ENCODE measurements around the gene SLC4A1AP. TPM values are rescaled to one million over a fixed set of nuclear protein-coding genes. Genes with fewer than 3 reads are reported as not detected.
A peak's percentile ranks its signal among the peaks of the same experiment; 100 is the strongest.
"Not testable (repeated sequence)": the region's sequence is repeated elsewhere in the genome, so short reads cannot be mapped to it uniquely, and the experiment has no call there.

Gene SLC4A1AP
- total RNA-seq, 2 experiments from 2014 or later = 23.8 to 25.3 TPM

DNA sequence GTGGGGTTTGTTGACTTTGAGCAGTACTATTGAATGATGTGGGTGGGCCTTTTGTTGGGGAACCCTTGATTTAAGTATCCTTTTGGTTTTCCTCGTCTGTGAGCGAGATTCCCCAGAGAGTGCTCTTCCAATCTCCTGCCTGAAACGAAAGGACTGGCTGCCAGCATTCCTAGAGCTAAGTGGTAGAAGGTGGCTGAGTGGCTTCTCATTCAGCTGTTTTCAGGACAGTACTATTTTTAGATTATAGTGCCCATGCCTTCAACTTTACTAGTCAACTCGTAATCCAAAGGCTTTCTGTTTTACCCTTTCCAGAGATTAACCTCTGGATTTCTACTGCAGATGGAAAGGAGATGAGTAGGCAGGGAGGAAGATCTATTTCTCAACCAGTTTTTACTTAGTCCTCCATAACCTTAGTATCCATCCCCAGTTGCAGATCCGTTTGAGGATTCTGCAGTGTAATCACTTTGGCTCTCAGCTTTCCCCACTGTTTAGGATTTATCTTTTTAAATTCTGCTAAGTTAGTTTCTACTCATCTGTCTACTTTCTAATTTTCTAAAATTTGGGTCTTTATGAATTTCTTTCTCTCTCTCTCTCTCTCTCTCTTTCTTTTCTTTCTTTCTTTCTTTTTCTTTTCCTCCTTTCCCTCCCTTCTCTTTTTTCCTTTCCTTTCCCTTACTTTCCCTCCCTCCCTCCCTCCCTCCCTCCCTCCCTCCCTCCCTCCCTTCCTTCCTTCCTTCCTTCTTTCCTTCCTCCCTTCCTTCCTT is 9.2 kb downstream of the SLC4A1AP start:
- CTCF ChIA-PET = interaction anchor here (0.5 to 2.0 kb wide), 3 partner anchors 10 to 288 kb away, joined by 3 to 16 read pairs (median 3); no protein-coding TSS in a partner anchor

GRCh38 chr2:27680571-27680970 is 16.9 kb downstream of the SLC4A1AP start:
- DNase-seq (no peak), ATAC-seq (no peak)
- CTCF ChIA-PET = interaction anchor here (0.6 to 5.1 kb wide), 4 partner anchors 16 to 267 kb away, joined by 3 to 47 read pairs (median 16); partner anchors contain the start of genes SLC4A1AP and SUPT7L
- Mint-ChIP-seq H3K9me3 (ENCODE audit: low read depth) (no peaks in the 10 kb centered on the region), H3K27ac (no peak overlapping the region), H3K27me3 (no peaks in the 10 kb centered on the region), H3K4me1 (peaks cover 31% of the 10 kb centered on the region), H3K36me3 (ENCODE audit: low read depth) (peaks cover 38% of the 10 kb centered on the region), H3K4me3 (no peak overlapping the region)
- POLR2A ChIA-PET = interaction anchor here (0.6 kb wide), 1 partner anchor 51 kb away, joined by 3 read pairs; no protein-coding TSS in a partner anchor
- intact Hi-C loops (cut with DNase I, micrococcal nuclease) = no loop called here

More for the DNA sequence above, 9.2 kb downstream of the SLC4A1AP start:
- POLR2A ChIA-PET = no interaction called here
- no peak overlapping the region for H3K4me3 Mint-ChIP-seq
- no peaks in the 10 kb centered on the region for H3K27me3 Mint-ChIP-seq
- H3K36me3 Mint-ChIP-seq (ENCODE audit: low read depth) = peaks cover 33% of the 10 kb centered on the region
- DNase-seq = no peak
- peaks cover 11% of the 10 kb centered on the region for H3K4me1 Mint-ChIP-seq
- H3K9me3 Mint-ChIP-seq (ENCODE audit: low read depth) = no peaks in the 10 kb centered on the region
- no peak overlapping the region for H3K27ac Mint-ChIP-seq
- ATAC-seq = no peak
- intact Hi-C loops (cut with DNase I, micrococcal nuclease) = no loop called here

GRCh38 chr2:27681841-27682240 is 18.2 kb downstream of the SLC4A1AP start:
- H3K36me3 Mint-ChIP-seq (ENCODE audit: low read depth) = peaks cover 37% of the 10 kb centered on the region
- H3K4me1 Mint-ChIP-seq = peaks cover 31% of the 10 kb centered on the region
- ChIA-PET CTCF (interaction anchor here (0.6 to 5.1 kb wide), 26 partner anchors 8 to 763 kb away, joined by 3 to 47 read pairs (median 4); partner anchors contain the start of genes CCDC121, GPN1, SLC4A1AP and SUPT7L), POLR2A (interaction anchor here (0.5 to 1.5 kb wide), 8 partner anchors 28 to 767 kb away, joined by 3 to 9 read pairs (median 5); no protein-coding TSS in a partner anchor)
- H3K9me3 Mint-ChIP-seq (ENCODE audit: low read depth) = no peaks in the 10 kb centered on the region
- H3K27ac Mint-ChIP-seq = peak overlapping the region; percentile 92
- ATAC-seq (peak; percentile 79), DNase-seq (peak; percentile 20)
- H3K4me3 Mint-ChIP-seq = peak overlapping the region; percentile 39
- H3K27me3 Mint-ChIP-seq = no peaks in the 10 kb centered on the region
- intact Hi-C loops (cut with DNase I, micrococcal nuclease) = loop anchor here (1.0 to 2.0 kb wide), 8 partner anchors 19 to 325 kb away; partner anchors contain the start of genes CCDC121 (in 2 of the 2), GPN1 (in 2 of the 2), NRBP1 (in 2 of the 2) and EIF2B4 (in 1 of the 2)

DNA sequence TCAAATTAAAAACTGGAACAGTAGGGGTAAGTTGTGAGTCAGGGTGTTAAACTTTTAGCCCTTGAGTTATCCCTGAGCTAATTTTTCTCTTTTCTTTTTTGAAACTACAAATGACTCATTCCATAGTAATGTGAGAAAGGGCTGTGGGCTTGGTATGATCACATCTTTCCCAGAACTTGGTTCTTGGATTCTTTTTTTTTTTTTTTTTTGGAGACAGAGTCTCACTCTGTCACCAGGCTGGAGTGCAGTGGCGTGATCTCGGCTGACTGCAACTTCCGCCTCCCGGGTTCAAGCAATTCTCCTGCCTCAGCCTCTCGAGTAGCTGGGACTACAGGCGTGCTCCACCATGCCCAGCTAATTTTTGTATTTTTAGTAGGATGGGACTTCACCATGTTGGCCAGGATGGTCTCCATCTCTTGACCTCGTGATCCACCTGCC is 18.7 kb downstream of the SLC4A1AP start:
- peak overlapping the region; percentile 92 for H3K27ac Mint-ChIP-seq
- peak; percentile 30 for DNase-seq
- H3K36me3 Mint-ChIP-seq (ENCODE audit: low read depth) = peaks cover 37% of the 10 kb centered on the region
- H3K4me3 Mint-ChIP-seq = peak overlapping the region; percentile 39
- H3K9me3 Mint-ChIP-seq (ENCODE audit: low read depth); H3K27me3 Mint-ChIP-seq: not testable (repeated sequence)
- ChIA-PET CTCF (interaction anchor here (0.6 to 5.1 kb wide), 41 partner anchors 9 to 762 kb away, joined by 3 to 47 read pairs (median 6); partner anchors contain the start of genes CCDC121, EIF2B4, GPN1 and NRBP1), POLR2A (interaction anchor here (0.5 to 1.5 kb wide), 9 partner anchors 19 to 767 kb away, joined by 3 to 9 read pairs (median 5); partner anchors contain the start of genes SLC4A1AP and SUPT7L)
- ATAC-seq = peak; percentile 76
- H3K4me1 Mint-ChIP-seq = peaks cover 31% of the 10 kb centered on the region
- intact Hi-C loops (cut with DNase I, micrococcal nuclease) = loop anchor here (1.0 to 2.0 kb wide), 8 partner anchors 20 to 326 kb away; partner anchors contain the start of genes CCDC121 (in 2 of the 2), GPN1 (in 2 of the 2), NRBP1 (in 2 of the 2) and EIF2B4 (in 1 of the 2)

- Mint-ChIP-seq H3K36me3 (ENCODE audit: low read depth) (peaks cover 35% of the 10 kb centered on the region), H3K27ac (peak overlapping the region; percentile 92), H3K27me3 (no peaks in the 10 kb centered on the region), H3K9me3 (ENCODE audit: low read depth) (no peaks in the 10 kb centered on the region), H3K4me3 (no peak overlapping the region), H3K4me1 (peaks cover 31% of the 10 kb centered on the region)
- ATAC-seq = peak; percentile 73
- peak; percentile 93 for DNase-seq
- ChIA-PET POLR2A (interaction anchor here (0.6 to 1.1 kb wide), 5 partner anchors 20 to 1121 kb away, joined by 3 to 5 read pairs (median 4); partner anchors contain the start of gene PPM1G), CTCF (interaction anchor here (0.6 to 5.1 kb wide), 73 partner anchors 8 to 1165 kb away, joined by 3 to 47 read pairs (median 4); partner anchors contain the start of genes CCDC121, EIF2B4, GPN1 and NRBP1)
- intact Hi-C loops (cut with DNase I, micrococcal nuclease) = loop anchor here (1.0 to 2.0 kb wide), 8 partner anchors 20 to 327 kb away; partner anchors contain the start of genes CCDC121 (in 2 of the 2), GPN1 (in 2 of the 2), NRBP1 (in 2 of the 2) and SLC4A1AP (in 2 of the 2)
These were observed 19.8 kb downstream of the SLC4A1AP start for GRCh38 chr2:27683390-27684071.

DNA sequence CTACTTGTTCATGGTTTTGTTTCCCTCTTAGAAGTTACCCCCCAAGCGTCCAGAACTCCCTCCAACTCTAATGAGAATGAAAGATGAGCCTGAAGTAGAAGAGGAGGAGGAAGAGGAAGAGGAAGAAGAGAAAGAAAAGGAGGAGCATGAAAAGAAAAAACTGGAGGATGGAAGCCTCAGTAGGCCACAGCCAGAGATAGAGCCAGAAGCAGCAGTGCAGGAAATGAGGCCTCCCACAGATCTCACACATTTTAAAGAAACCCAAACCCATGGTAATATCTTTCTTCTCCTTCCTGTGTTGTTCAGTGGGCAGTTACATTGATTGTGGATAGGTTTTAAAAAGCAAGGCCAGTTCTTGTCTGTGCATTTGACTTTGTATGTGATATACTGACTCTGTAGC is 21.3 kb downstream of the SLC4A1AP start:
- H3K36me3 Mint-ChIP-seq (ENCODE audit: low read depth) = peaks cover 33% of the 10 kb centered on the region
- peak overlapping the region; percentile 65 for H3K27ac Mint-ChIP-seq
- H3K4me3 Mint-ChIP-seq; POLR2A ChIA-PET; intact Hi-C loops (cut with DNase I, micrococcal nuclease); H3K27me3 Mint-ChIP-seq; DNase-seq; ATAC-seq; H3K9me3 Mint-ChIP-seq (ENCODE audit: low read depth): not testable (repeated sequence)
- H3K4me1 Mint-ChIP-seq = peaks cover 31% of the 10 kb centered on the region
- CTCF ChIA-PET = interaction anchor here (0.5 to 5.1 kb wide), 7 partner anchors 19 to 578 kb away, joined by 3 to 47 read pairs (median 5); partner anchors contain the start of genes SLC4A1AP and SUPT7L

DNA sequence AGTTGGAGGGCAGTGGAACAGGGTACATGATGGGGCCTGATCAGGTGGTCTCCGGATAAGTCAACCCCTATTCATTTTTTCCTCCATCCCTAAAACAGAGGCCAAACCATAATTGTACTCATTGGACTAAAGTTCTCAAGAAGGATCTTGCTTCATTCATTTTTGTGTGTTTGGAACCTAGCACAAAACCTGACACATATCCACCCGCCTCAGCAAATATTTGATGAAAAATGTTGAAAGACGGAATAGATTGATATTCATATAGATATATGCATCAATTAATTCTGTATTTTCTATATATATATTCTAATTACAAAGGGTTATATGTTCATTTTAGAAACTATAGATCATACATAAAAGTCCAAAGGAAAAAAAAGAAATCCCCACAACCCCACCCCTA is 21.9 kb downstream of the SLC4A1AP start:
- DNase-seq (no peak), ATAC-seq (no peak)
- Mint-ChIP-seq H3K27ac (no peak overlapping the region), H3K4me1 (peaks cover 31% of the 10 kb centered on the region), H3K9me3 (ENCODE audit: low read depth) (no peaks in the 10 kb centered on the region), H3K4me3 (no peak overlapping the region), H3K27me3 (no peaks in the 10 kb centered on the region), H3K36me3 (ENCODE audit: low read depth) (peaks cover 32% of the 10 kb centered on the region)
- ChIA-PET CTCF (interaction anchor here (0.5 to 3.1 kb wide), 2 partner anchors 18 to 303 kb away, joined by 3 to 13 read pairs; no protein-coding TSS in a partner anchor), POLR2A (no interaction called here)
- intact Hi-C loops (cut with DNase I, micrococcal nuclease) = no loop called here

DNA sequence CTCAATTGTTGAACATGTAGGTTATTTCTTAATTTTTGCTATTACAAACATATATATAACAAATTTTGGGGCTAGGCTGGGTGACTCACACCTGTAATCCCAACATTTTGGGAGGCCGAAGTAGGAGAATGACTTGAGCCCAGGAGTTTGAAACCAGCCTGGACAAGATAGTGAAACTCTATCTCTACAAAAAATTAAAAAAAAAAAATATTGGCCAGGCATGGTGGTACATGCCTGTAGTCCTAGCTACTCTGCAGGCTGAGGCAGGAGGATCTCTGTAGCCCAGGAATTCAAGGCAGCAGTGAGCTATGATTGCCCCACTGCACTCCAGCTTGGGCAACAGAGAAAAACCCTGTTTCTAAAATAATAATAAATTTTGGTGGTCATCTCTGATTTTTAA is 23.5 kb downstream of the SLC4A1AP start:
- CTCF ChIA-PET = interaction anchor here (0.9 kb wide), 1 partner anchor 343 kb away, joined by 3 read pairs; no protein-coding TSS in a partner anchor
- POLR2A ChIA-PET = no interaction called here
- Mint-ChIP-seq H3K27ac (no peak overlapping the region), H3K4me3 (no peak overlapping the region), H3K27me3 (no peaks in the 10 kb centered on the region), H3K9me3 (ENCODE audit: low read depth) (no peaks in the 10 kb centered on the region), H3K36me3 (ENCODE audit: low read depth) (peaks cover 28% of the 10 kb centered on the region), H3K4me1 (peaks cover 22% of the 10 kb centered on the region)
- DNase-seq (no peak), ATAC-seq (no peak)
- intact Hi-C loops (cut with DNase I, micrococcal nuclease) = no loop called here

DNA sequence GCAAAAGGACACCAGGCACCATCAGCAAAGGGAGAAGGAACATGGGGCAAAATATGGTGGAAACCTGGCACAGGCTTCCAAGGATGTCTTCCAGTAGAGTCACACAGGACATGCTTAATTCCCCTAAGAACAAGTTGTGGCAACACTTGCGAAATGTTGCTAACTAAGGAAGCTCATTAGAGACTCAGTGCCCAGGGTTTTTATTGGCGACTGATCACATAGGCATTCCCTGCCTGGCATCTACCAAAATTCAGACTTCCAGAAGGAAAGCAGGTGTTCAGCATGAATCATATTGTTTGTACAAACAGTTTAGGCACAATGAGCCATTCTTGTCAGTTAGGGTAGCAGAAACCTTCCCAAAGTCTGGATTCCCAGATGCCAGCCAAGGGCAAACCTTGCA is 25.7 kb downstream of the SLC4A1AP start:
- intact Hi-C loops (cut with DNase I, micrococcal nuclease) = no loop called here
- H3K36me3 Mint-ChIP-seq (ENCODE audit: low read depth) = peaks cover 24% of the 10 kb centered on the region
- H3K9me3 Mint-ChIP-seq (ENCODE audit: low read depth) = no peaks in the 10 kb centered on the region
- H3K4me1 Mint-ChIP-seq = peaks cover 5% of the 10 kb centered on the region
- no peak overlapping the region for H3K27ac Mint-ChIP-seq
- ChIA-PET CTCF (interaction anchor here (0.6 to 3.3 kb wide), 7 partner anchors 11 to 235 kb away, joined by 3 to 23 read pairs (median 3); no protein-coding TSS in a partner anchor), POLR2A (no interaction called here)
- H3K4me3 Mint-ChIP-seq = no peak overlapping the region
- ATAC-seq = no peak
- H3K27me3 Mint-ChIP-seq = no peaks in the 10 kb centered on the region
- no peak for DNase-seq

- peaks cover 2% of the 10 kb centered on the region for H3K4me1 Mint-ChIP-seq
- H3K36me3 Mint-ChIP-seq (ENCODE audit: low read depth) = peaks cover 21% of the 10 kb centered on the region
- no peak overlapping the region for H3K4me3 Mint-ChIP-seq
- ATAC-seq (no peak), DNase-seq (no peak)
- no peaks in the 10 kb centered on the region for H3K27me3 Mint-ChIP-seq
- ChIA-PET POLR2A (no interaction called here), CTCF (interaction anchor here (0.6 to 3.3 kb wide), 7 partner anchors 10 to 603 kb away, joined by 3 to 23 read pairs (median 3); no protein-coding TSS in a partner anchor)
- no peak overlapping the region for H3K27ac Mint-ChIP-seq
- no peaks in the 10 kb centered on the region for H3K9me3 Mint-ChIP-seq (ENCODE audit: low read depth)
- intact Hi-C loops (cut with DNase I, micrococcal nuclease) = no loop called here
These were observed 26.4 kb downstream of the SLC4A1AP start for GRCh38 chr2:27690052-27690451.
